ENCODE data around the gene TRPM3. TPM values are rescaled to one million over a fixed set of nuclear protein-coding genes. Genes with fewer than 3 reads are reported as not detected.

TRPM3 gene
- total and polyA plus RNA-seq, 2 of the 8 experiments (the other 6 are each of a cell fraction or from before 2014, with no cell fraction given) = 2.4 to 10.9 TPM

DNA sequence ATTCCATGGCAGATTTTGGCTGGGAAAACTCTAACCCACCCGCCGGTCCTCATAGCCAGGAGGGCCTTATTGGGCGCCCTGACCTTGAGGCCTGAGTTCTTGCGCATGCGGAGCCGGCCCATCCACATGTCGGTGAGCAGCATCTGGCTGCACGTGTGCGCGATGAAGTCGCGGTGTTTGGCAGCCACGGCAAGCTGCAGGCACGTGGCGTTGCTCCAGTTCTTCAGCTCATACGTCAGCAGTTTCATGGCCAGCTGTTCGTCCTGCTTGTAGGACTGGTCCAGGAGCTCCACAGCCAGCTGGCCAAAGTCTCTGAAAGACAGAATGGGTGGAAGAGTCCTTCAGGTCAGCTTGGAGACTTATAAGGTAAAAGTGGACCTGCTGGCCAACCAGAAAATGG lies 502.6 kb downstream of the TRPM3 start:
- no peak overlapping the region for H4K5ac ChIP-seq (ENCODE audit: insufficient read length, low read depth, low read length)
- H3K79me1 ChIP-seq (ENCODE audit: low read depth, low read length) = no peaks in the 10 kb centered on the region
- H3K79me2 ChIP-seq (ENCODE audit: control insufficient read depth in 1 of 2, insufficient read depth in 2 of 2, low read length in 2 of 2) = no peaks in the 10 kb centered on the region
- no peak overlapping the region for H3K4me2 ChIP-seq (ENCODE audit: insufficient read depth in 1 of 2, low read depth in 2 of 2, low read length in 2 of 2)
- H2BK5ac ChIP-seq (ENCODE audit: low read depth, low read length) = no peak overlapping the region
- no peak overlapping the region for H3K4me3 ChIP-seq (ENCODE audit: extremely low read depth in 1 of 4, insufficient read depth in 2 of 4, low read depth in 3 of 4, low read length in 4 of 4)
- no peak overlapping the region for H3K27ac ChIP-seq (ENCODE audit: low read depth, low read length)
- H4K91ac ChIP-seq (replicated peaks; ENCODE audit: insufficient read length, low read length) = no peak overlapping the region
- H3K9me3 ChIP-seq (ENCODE audit: insufficient read depth in 2 of 2, low read depth in 1 of 2, low read length in 1 of 2) = no peaks in the 10 kb centered on the region; a peak in 1 of 4 replicates
- no peak overlapping the region for H2BK15ac ChIP-seq (ENCODE audit: low read length)
- H3K4ac ChIP-seq (replicated peaks; ENCODE audit: insufficient read length, low read depth, low read length) = no peak overlapping the region
- FAIRE-seq (no peak), DNase-seq (ENCODE audit: low read depth in 1 of 2, low spot score in 2 of 2) (no peak)
- CTCF ChIA-PET (ENCODE audit: partially characterized antibody) = no interaction called here
- H2BK120ac ChIP-seq (replicated peaks; ENCODE audit: low read depth, low read length) = no peak overlapping the region
- no peaks in the 10 kb centered on the region for H3K4me1 ChIP-seq (replicated peaks in 1 of 4; ENCODE audit: control insufficient read depth in 3 of 4, insufficient read depth in 4 of 4, low read length in 3 of 4)
- H2AFZ ChIP-seq (ENCODE audit: low read length) = no peak overlapping the region
- H2BK20ac ChIP-seq (ENCODE audit: low read length) = no peak overlapping the region
- no peaks in the 10 kb centered on the region; a peak in 1 of 7 replicates for H3K27me3 ChIP-seq (replicated peaks in 1 of 4; ENCODE audit: control insufficient read depth in 3 of 4, extremely low read depth in 1 of 4, insufficient read depth in 3 of 4, low read length in 3 of 4)
- no peak overlapping the region for H4K8ac ChIP-seq (ENCODE audit: extremely low read depth, insufficient read depth, low read length)
- POLR2A ChIA-PET (ENCODE audit: partially characterized antibody) = no interaction called here
- H3K56ac ChIP-seq (replicated peaks; ENCODE audit: insufficient read length, low read depth, low read length) = no peak overlapping the region
- peaks cover 0 to 5% (median 4%) of the 10 kb centered on the region in 4 experiments; a peak in 3 of 8 replicates for H3K36me3 ChIP-seq (ENCODE audit: control insufficient read depth in 2 of 4, insufficient read depth in 4 of 4, low read length in 3 of 4)
- no peak overlapping the region for H3K23ac ChIP-seq (ENCODE audit: insufficient read length)
- 92% methylated on average over 17 of the region's 17 CpGs; no CpG with 5 or more reads in 1 of the 2 experiments for WGBS, 2 experiments (ENCODE audit: extremely low coverage in 1 of 2, insufficient coverage in 1 of 2, insufficient read length in 1 of 2, insufficient replicate concordance in 2 of 2, low coverage in 1 of 2, low lambda C conversion rate in 2 of 2, missing lambda C conversion rate in 1 of 2)
- no peak overlapping the region for H2AK5ac ChIP-seq (ENCODE audit: low read depth, low read length)
- no peak overlapping the region for H3K14ac ChIP-seq (ENCODE audit: insufficient read length)
- no peaks in the 10 kb centered on the region for H4K20me1 ChIP-seq (replicated peaks in 1 of 2; ENCODE audit: control insufficient read depth in 1 of 2, insufficient read depth in 2 of 2, low read length in 2 of 2)
- H3K18ac ChIP-seq (ENCODE audit: extremely low read depth, low read length) = no peak overlapping the region
- H3K23me2 ChIP-seq (ENCODE audit: low read depth, low read length) = no peaks in the 10 kb centered on the region
- H3K9ac ChIP-seq (replicated peaks in 1 of 4; ENCODE audit: extremely low read depth in 1 of 4, low read depth in 3 of 4, low read length in 3 of 4) = no peak overlapping the region
- no peak overlapping the region for H2BK12ac ChIP-seq (ENCODE audit: low read depth, low read length)
- no peak for TF ChIP-seq TAF7 (optimal IDR thresholded peaks at IDR 0.05; ENCODE audit: borderline replicate concordance, low read depth, low read length)
- no peak for TF ChIP-seq EP300 (IDR thresholded peaks at IDR 0.05; ENCODE audit: borderline replicate concordance in 1 of 2, low read depth in 2 of 2, low read length in 2 of 2)
- no peak for TF ChIP-seq CHD2 (IDR thresholded peaks at IDR 0.05; ENCODE audit: low read length)
- TF ChIP-seq BRCA1 (IDR thresholded peaks at IDR 0.05; ENCODE audit: low read depth, low read length) = no peak
- TF ChIP-seq KDM5A (IDR thresholded peaks at IDR 0.05; ENCODE audit: low read length) = no peak
- TF ChIP-seq, protein P1, sequence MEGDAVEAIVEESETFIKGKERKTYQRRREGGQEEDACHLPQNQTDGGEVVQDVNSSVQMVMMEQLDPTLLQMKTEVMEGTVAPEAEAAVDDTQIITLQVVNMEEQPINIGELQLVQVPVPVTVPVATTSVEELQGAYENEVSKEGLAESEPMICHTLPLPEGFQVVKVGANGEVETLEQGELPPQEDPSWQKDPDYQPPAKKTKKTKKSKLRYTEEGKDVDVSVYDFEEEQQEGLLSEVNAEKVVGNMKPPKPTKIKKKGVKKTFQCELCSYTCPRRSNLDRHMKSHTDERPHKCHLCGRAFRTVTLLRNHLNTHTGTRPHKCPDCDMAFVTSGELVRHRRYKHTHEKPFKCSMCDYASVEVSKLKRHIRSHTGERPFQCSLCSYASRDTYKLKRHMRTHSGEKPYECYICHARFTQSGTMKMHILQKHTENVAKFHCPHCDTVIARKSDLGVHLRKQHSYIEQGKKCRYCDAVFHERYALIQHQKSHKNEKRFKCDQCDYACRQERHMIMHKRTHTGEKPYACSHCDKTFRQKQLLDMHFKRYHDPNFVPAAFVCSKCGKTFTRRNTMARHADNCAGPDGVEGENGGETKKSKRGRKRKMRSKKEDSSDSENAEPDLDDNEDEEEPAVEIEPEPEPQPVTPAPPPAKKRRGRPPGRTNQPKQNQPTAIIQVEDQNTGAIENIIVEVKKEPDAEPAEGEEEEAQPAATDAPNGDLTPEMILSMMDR (IDR thresholded peaks at IDR 0.05; ENCODE audit: control extremely low read depth in 1 of 3, insufficient read depth in 1 of 3, low read depth in 1 of 3, low read length in 3 of 3) = no peak
- TF ChIP-seq GABPA (IDR thresholded peaks at IDR 0.05; ENCODE audit: borderline replicate concordance, insufficient read depth, low read length) = no peak
- no peak for TF ChIP-seq RNF2 (IDR thresholded peaks at IDR 0.05; ENCODE audit: borderline replicate concordance, low read depth, low read length, missing control alignments, poor library complexity, severe bottlenecking)
- TF ChIP-seq KDM1A (IDR thresholded peaks at IDR 0.05; ENCODE audit: borderline replicate concordance, low read length) = no peak
- TF ChIP-seq TAF1 (IDR thresholded peaks at IDR 0.05; ENCODE audit: low read depth, low read length) = no peak
- no peak for TF ChIP-seq RBBP5 (IDR thresholded peaks at IDR 0.05; ENCODE audit: borderline replicate concordance, low read depth, low read length)

Measured in H1 (cell line).